Articular chondrocyte of knee joint (primary cell): ENCODE results near the gene SAG. TPM values are rescaled to one million over a fixed set of nuclear protein-coding genes. Genes with fewer than 3 reads are reported as not detected.

Experiments
- small RNA-seq: library from RNA; depleted of rRNA; stranded (forward); fragments of <200 nt; gene quantifications from one replicate; pipeline ENCODE3, GENCODE V24; 2012
- total RNA-seq: library from RNA; depleted of rRNA; stranded (reverse); fragments of >200 nt; gene quantifications from 2 replicates; pipeline ENCODE4 v1.2.3, GENCODE V29; 2012

The SAG gene
- not detected in 2 replicates for total RNA-seq

DNA sequence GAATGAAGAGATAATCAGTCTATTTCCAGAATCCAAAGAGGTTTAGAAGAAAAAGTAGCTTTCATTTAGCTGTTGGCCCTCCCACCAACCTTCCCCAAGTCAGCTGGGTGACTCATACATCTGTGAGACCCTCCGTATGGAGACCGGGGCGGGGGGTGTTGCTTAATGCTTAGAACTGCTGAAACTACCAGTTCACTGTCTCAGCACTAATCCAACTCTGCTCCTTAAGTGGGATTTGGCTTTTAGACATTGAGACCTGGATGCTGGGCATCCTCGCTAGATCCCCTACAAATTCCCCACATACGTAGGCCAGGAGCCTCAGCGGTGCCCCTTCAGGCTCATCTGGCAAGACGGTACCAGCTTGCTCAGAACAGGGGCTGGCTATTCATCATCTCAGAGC is at the start of gene SAG:
SAG (plus strand) TSS at position 252 of the 400 bp plus-strand sequence. CDS start 1,374 bp downstream, outside the sequence.

DNA sequence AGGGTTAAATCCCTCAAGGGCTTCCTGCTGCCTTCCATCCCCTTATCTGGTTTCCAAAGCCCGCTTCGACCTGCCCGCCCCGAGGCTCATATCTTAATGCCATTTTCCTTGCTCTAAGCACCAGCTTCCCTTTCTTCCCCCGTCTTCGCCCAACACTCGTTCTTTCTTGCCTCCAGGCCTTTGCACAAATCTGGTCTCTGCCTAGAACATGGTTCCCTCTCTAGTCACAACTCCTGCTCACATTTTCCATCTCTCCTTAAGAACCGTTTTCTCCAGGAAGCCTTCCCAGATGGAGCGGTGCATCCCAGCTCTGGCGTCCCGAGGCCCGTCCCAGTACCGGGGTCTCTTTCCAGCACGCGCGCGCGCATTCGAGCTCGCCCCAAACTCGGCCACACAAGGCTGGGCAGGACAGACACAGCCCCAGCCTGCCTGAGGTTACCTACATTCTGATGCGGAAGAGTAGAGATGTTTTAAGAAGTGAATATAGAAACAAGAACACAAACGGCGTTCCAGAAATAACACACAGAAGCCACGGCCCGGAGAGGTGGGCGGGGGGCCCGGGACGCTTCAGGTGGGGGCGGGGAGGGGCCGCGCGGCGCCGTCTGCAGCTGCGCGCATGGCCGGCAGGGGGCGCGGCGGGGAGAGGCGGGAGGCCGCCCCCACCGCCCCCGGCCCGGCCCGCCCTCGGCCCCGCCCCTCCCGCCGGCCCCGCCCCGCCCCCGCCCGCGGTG is 46.3 kb downstream of the SAG start, which contains the start of gene DGKD:
DGKD (plus strand) TSS at position 726 of the 731 bp plus-strand sequence. CDS start 25 bp downstream, outside the sequence.

Small RNAs within 50 kb of the gene (small RNA-seq; reads per million reads assigned to genes)
- gene RF00019 (not detected), gene SCARNA5 (31.2 reads per million, percentile 96 among the genes with 10 or more reads in this experiment), gene SCARNA6 (8.7 reads per million, percentile 93 among the genes with 10 or more reads in this experiment)

Other genes starting within 250 kb of the SAG start
- 0.13 and 0.22 TPM in 2 replicates for gene INPP5D, start 247.5 kb upstream of the SAG start, total RNA-seq
- 25.1 and 29.5 TPM in 2 replicates for gene ATG16L1, start 56.1 kb upstream of the SAG start, total RNA-seq
- gene DGKD, start 46.7 kb downstream of the SAG start, total RNA-seq, result 12.6 and 23.3 TPM in 2 replicates